ENCODE results near the gene IRX4. TPM values are rescaled to one million over a fixed set of nuclear protein-coding genes. Genes with fewer than 3 reads are reported as not detected.

IRX4 gene
- total and polyA plus RNA-seq, 2 donors (not counting 3 experiments of a cell fraction or from before 2014, with no cell fraction given), result not detected

Other genes with a start within 250 kb of the IRX4 start
- 63.4 and 70.3 TPM in 2 replicates for gene MRPL36, start 83.1 kb downstream of the IRX4 start, total RNA-seq
- 72.7 and 89.2 TPM in 2 replicates for gene MRPL36, start 83.1 kb downstream of the IRX4 start, polyA plus RNA-seq
- 42.5 and 49.9 TPM in 2 replicates for gene NDUFS6, start 81.5 kb downstream of the IRX4 start, total RNA-seq
- 127 and 139 TPM in 2 replicates for gene NDUFS6, start 81.5 kb downstream of the IRX4 start, polyA plus RNA-seq